T47D (cell line): Measurements from ENCODE around the gene CPNE5.
A peak's percentile ranks its signal among the peaks of the same experiment; 100 is the strongest.

Experiments
- DNase-seq, 2 experiments: peaks; one replicate each; pipeline versions ENCODE4 v3.0.0 to v3.0.0-alpha.2; 2011 to 2012; ENCODE audit warnings: low read depth in 1 of 2, low spot score in 1 of 2
- JUND ChIP-seq: IDR thresholded peaks from 2 replicates; pipeline ENCODE4 v1.6.1; 2012; ENCODE audit warnings: low read depth
- in situ Hi-C: cut with HindIII; loops from 2 replicates; pipeline ENCODE4 v1.10.0; 2016; ENCODE audit warnings: low sequenced_read_pairs, low pct_unique_long_range_greater_than_20kb

Gene CPNE5

DNA sequence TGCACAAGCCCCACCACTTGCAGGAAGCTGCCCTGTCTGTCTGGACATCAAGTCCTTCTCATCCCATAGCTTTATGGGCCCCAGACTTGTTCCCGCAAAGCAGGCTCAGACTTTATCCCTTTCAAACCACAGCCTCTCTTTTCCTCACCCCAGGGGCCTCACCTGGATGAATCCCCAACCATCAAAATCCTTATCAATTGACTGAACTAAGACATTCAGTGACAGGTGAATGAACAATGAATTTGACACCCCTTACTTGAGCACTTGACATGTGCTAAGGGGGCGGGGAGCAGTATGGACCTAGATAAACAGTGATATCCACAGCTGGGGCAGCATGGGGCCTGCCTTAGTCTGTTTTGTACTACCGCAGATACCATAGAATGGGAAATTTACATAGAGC lies 136.6 kb downstream of the CPNE5 start:
- in situ Hi-C loops = no loop called here
- no peak for DNase-seq
- TF ChIP-seq JUND = no peak

DNA sequence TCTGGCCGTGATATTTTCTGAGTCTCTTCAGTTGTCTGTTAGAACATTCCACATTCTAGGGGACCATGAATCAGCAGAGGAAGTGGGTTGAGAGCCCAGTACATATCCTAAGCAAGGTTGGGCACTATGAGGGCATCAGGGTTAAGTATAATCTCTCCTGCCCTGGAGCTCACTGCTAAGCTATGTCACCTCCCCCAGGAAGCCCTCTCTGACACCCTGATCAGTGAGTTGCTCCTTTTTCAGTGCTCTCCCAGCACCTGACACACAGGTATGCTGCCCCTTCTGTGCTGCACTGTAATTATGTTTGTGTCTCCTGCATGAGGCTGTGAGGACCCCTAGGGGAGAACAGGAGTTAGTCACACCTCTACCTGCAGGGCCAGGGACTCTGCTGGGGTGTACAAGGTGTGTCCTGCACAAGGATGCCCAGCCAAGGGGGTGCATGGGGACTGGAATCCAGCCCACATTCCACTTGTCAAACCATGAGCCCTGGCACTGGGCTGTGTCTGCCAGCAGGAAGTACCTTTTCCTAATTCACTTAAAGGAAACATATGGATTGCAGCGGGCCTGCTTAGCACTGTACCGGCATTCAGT lies 137.7 kb downstream of the CPNE5 start:
- no peak for TF ChIP-seq JUND
- in situ Hi-C loops = no loop called here
- DNase-seq = peak in 1 of 2 experiments; percentile 61

DNA sequence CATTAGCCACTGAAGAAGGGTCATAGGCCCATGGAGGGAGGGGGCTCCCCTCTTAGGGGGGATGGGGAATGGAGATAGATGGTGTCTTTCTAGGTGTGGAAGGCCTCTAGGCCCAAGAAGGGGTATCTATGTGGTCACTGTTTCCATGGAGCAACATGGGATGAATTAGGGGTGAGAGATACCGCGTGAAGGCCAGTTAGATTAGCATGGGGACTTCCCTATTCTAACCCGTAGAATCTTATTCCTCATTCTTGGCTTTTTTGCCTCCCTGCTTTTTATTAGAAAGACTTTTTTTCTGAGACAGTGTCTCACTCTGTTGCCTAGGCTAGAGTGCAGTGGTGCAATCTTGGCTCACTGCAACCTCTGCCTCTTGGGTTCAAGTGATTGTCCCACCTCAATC lies 138.4 kb downstream of the CPNE5 start:
- TF ChIP-seq JUND = no peak
- in situ Hi-C loops = no loop called here
- no peak for DNase-seq

DNA sequence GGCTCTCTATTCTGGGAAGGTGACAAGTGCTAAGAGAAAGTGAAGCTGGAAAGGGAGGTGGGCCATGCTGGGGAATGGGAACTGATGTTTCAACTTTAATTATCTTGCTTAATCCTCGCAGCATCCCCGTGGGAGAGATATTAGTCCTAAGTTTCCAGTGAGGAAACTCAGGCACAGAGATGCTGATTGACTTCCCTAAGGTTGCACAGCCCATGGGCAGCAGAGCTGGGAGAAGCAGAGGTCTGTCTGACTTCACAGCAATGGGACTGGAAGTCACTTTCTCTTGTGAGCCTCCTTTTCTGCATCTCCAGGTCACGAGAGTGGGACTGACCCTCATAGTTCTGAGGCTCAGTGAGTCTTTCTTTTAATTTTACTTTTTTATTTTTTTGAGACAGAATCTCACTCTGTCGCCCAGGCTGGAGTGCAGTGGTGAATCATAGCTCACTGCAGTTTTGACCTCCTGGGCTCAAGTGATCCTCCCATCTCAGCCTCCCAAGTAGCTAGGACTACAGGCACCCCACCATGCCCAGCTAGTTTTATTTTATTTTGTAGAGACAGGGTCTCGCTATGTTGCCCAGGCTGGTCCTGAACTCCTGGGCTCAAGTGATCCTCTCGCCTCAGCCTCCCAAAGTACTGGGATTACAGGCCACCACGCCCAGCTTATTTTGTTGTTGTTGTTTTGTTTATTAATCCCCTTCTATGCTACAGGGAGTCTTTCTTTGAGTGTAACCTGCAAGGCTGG lies 139.0 kb downstream of the CPNE5 start:
- in situ Hi-C loops = no loop called here
- no peak for DNase-seq
- no peak for TF ChIP-seq JUND

DNA sequence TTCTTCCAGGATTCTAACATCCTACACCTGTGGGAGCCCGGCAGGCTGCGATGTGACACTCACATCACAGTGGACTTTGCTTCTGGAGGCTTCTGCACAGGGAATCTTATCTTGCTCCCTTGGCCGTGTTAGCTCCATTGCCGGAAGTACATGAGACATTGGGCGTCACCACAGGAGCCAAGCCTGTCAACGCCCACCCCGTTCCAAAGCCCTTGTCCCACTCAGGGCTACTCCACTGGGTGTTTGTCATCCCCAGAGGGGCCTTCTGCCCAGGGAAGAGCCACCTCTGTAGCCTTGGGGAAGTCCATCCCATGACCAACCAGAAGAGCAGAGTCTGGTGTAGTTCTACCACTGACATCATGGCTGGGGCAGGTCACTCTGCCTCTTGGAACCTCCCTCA lies 139.9 kb downstream of the CPNE5 start:
- DNase-seq = no peak
- no peak for TF ChIP-seq JUND
- in situ Hi-C loops = no loop called here

DNA sequence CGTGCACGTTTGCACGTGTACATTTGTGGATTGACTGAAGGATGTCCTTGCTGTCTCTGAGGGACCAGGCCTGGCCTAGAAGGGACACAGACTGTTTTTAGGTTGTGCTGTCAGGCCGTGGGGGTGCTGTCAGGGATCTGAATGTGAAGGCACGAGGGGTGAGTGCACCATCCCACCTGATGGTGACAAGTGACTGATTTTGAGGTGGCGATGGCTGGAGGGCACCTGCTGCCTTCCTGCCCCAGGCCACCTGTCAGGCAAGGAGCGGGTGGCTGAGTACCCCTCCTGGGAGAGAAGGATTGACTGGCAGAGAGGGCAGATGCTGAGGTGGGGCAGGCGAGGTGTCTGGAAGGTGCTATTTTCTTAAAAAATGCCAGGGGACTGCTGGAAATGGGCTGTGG lies 140.4 kb downstream of the CPNE5 start:
- no peak for TF ChIP-seq JUND
- DNase-seq = no peak
- in situ Hi-C loops = no loop called here

DNA sequence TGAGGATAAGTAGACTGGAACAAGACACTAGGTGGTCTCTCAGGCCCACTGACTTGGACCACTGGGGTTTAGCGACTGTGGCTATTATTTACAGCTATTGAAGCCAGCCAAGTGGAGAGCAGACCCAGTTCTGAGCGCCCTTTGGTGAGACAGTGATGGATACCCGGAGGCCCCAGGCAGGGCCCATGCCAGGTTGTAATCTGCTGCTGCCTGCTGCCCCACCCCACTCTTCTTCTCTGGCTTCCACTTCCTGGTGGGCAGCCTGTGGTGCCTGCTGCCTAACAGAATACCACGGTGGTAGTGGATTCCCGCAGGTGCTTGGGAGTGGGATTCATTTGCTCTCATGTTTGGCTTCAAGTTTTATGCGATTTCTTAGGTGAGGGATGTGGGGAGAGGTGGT lies 141.0 kb downstream of the CPNE5 start:
- in situ Hi-C loops = no loop called here
- no peak for DNase-seq
- no peak for TF ChIP-seq JUND

DNA sequence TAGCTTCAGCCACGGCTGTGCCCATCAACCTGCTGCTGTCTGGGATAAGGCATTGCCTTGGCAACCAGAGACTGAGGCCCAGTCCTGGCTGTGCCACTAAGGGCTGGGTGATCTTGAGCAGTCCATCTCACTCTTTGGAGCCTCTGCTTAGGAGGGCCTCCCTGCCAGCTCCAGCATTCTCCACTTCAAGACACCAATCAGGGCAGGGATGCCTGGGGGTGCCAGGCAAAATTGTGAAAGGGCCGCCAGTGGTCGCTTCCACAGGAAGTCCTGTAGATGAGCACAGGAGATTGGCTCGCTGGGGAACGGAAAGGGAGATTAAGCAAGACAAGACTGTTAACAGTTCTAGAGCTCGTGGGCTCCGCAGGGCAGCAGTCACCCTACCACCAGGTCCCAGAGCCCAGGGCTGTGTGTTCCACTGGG lies 141.8 kb downstream of the CPNE5 start, which contains the start of gene RAB44:
RAB44 (plus strand) TSS at position 346 of the 423 bp plus-strand sequence. CDS start 6,410 bp downstream, outside the sequence.
- DNase-seq = no peak
- TF ChIP-seq JUND = no peak
- in situ Hi-C loops = no loop called here

DNA sequence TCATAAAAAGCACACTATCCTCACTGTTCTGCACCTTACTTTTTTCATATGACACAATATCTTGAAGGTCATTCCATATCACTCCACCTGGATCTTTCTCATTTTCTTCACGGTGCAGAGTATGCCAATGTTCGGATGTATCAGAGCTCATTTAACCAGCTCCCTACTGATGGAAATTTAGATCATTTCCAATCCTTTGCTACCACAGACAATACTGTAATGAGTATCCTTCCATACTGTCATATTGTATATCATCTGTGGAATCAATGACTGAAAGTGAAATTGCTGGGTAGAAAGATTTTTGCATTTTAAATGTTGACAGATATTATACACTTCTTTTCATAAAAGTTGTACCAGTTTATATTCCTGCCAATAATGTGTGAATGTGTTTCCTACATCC lies 143.8 kb downstream of the CPNE5 start:
- no peak for DNase-seq
- in situ Hi-C loops = no loop called here
- TF ChIP-seq JUND = no peak

DNA sequence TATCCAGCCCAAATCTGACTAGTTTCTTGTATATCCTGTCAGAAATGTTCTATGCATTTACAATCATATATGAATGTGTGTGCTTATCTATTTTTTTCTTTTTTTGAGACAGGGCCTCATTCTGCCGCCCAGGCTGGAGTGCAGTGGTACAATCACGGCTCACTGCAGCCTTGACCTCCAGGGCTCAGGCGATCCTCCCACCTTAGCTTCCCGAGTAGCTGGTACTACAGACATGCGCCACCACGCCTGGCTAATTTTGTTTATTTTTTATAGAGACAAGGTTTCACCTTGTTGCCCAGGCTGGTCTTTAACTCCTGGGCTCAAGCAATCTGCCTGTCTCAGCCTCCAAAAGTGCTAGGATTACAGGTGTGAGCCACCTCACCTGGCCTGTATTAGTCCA lies 144.6 kb downstream of the CPNE5 start:
- TF ChIP-seq JUND = no peak
- no peak for DNase-seq
- in situ Hi-C loops = no loop called here

DNA sequence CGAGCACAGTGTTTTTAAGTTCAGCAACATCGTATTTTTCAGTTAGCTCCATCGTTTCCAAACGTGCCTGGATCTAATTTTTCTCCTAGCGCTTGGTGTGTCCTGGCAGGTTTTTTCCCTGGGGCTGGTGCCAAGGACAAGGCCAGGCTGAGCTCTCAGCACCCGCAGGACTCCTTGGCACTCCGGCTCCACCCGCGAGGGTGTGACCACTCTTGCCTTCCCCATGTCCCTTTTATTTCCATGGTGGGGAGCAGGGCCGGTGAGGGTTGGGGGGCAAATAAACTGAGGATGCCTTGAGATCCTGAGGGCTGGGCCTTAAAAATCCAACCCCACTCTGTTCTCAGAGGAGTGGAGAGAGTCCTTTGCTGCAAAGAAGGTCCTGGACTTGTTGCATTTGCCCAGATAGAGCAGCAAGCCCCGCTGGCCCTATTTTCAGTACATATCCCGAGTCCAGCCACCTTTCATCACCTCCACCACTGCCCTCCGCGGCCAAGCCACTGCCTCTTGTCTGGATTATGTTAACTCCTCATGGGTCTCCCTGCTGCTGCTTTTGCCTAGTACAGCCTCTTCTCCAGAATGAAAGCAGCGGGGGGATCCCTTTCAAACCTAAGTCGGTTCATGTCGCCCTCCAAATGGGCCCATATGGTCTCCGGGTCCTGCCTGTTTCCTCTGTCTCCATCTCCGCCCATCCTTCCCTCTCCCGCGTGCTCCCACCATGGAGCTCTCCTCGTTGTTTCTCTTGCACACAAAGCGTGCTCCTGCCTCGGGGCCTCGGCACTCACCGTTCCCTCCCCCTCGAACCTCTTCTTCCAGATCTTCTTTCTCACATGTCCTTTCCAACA lies 146.2 kb downstream of the CPNE5 start:
- in situ Hi-C loops = no loop called here
- DNase-seq = no peak
- no peak for TF ChIP-seq JUND

DNA sequence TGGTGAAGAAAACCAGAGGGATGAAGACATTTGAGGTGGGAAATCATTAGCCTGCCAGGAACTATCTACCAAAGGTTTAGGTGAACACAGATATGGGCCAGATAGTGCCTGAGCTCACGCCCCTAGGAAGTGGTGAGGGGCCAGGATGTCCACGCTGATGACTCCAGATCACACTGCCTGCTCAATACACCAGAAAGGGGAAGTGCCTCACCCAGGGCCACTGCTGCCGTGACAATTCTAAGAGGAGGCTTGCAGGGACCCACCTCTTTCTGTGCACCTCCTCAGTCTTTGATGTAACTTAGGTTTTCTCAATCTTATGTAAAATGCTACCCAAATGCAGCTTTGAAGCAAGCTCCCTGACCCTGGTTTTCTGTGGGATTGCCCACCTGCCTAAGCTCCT lies 147.0 kb downstream of the CPNE5 start:
- in situ Hi-C loops = no loop called here
- DNase-seq = no peak
- TF ChIP-seq JUND = no peak

DNA sequence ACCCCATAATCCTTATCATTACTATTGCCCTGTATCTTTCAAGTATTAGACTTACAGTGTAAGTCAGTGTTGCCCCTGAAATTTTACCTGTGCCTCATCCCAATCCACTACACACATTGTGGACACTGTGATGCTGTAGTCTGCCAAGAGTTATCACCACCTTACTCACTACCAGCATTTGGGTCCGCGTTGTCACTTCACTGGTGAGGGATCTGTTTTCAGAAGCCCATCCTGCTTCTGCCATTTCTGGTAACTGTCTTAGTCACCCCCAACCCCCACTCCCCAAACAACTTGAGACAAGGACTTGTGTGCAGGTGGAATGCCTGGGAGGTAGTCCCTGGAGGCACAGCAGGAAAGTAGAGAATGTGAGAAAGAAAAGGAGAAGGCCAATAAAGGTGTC lies 147.6 kb downstream of the CPNE5 start:
- in situ Hi-C loops = no loop called here
- TF ChIP-seq JUND = no peak
- no peak for DNase-seq
